ENCODE results near the gene SORBS1.

The SORBS1 gene

GRCh38 chr10:95334805-95335144 lies 226.4 kb downstream of the SORBS1 start:
- DNase-seq, result no peak

- no peak for DNase-seq
These were observed 227.0 kb downstream of the SORBS1 start for GRCh38 chr10:95333997-95334804.

DNA sequence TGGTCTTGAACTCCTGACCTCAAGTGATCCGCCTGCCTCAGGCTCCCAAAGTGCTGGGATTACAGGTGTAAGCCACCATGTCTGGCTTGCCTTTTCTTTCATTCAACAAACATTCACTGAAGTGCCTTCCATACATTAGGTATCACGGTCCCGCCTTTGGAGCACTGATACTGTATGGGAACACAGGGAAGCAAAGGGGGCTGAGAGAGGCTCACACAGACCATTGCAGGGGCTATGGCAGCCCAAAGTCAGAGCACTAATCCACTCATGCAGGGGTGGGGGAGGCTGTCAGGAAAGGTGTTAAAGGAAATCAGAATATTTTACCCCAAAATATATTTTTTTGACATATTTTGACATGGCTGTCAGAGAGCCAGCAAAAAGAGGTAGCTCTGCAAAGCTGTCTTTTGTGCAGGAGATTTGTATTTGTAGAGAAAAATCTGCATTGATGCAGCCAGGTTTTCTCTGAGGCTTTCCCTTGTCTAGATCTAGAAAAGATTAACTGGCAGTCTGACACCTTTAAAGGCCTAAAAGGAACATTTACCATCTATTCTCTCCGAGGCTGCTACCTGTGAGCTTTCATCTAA lies 228.4 kb downstream of the SORBS1 start:
- DNase-seq, result no peak

GRCh38 chr10:95331596-95332130 lies 229.5 kb downstream of the SORBS1 start:
- no peak for DNase-seq

- DNase-seq, result no peak
These were observed 230.2 kb downstream of the SORBS1 start for GRCh38 chr10:95330966-95331453.

GRCh38 chr10:95329296-95329695 lies 231.9 kb downstream of the SORBS1 start:
- DNase-seq, result no peak

GRCh38 chr10:95328013-95328412 lies 233.2 kb downstream of the SORBS1 start:
- DNase-seq, result no peak

DNA sequence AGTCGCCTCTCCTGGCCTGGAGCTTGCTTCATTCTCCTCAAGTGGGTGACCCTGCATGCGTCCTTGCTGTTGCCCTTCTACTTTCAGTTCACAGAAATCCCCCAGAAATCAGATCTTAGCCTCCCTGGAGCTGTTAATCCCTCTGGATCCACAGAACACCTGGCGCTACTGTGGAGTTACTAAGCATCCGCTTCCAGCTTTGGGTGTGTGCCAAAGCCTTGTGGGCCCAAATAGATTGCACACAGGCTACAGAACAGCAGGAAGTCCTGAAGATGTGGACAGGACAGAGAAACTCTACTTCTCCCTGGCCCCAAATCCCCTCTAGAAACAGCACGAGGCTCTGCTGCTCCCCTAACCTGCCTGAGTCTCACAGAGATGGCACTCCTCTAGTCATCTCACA lies 233.8 kb downstream of the SORBS1 start:
- no peak for DNase-seq

DNA sequence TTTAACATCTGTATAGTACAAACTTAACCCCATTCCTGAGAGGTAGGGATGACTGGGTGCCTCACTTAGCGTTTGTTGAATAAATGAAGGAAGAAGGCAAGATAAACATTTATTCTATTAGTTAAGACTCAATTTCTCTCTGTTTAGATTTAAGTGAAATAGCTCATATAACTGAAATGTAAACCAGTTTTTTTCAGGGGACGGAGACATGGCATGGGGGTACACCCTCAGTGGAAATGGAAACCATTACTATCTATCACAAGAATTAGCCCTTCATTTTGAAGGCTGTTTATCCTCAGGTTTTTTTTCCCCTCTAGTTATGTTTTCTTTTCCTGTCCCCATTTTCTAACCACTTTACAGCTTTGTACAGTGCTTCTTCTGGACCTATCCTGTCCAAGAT lies 234.8 kb downstream of the SORBS1 start:
- DNase-seq, result no peak

DNA sequence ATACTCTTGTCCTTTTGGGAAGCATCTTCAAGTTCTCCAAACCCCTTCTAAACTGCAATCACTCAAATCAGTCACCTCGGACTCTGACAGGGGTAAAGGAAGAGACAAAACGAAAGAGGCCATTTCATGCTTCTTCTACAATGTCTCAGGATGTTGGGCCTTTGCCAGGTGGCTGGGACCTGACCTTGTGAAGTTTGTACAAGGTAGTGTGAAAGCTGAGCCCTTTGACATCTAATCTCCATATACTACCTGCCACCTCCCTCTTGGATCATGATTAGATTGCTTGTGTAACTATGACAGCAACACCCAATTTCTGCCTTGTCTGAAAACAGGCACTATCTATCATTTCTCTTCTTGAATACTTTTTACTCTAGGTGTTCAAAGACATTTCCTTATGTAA lies 235.3 kb downstream of the SORBS1 start:
- DNase-seq, result no peak

DNA sequence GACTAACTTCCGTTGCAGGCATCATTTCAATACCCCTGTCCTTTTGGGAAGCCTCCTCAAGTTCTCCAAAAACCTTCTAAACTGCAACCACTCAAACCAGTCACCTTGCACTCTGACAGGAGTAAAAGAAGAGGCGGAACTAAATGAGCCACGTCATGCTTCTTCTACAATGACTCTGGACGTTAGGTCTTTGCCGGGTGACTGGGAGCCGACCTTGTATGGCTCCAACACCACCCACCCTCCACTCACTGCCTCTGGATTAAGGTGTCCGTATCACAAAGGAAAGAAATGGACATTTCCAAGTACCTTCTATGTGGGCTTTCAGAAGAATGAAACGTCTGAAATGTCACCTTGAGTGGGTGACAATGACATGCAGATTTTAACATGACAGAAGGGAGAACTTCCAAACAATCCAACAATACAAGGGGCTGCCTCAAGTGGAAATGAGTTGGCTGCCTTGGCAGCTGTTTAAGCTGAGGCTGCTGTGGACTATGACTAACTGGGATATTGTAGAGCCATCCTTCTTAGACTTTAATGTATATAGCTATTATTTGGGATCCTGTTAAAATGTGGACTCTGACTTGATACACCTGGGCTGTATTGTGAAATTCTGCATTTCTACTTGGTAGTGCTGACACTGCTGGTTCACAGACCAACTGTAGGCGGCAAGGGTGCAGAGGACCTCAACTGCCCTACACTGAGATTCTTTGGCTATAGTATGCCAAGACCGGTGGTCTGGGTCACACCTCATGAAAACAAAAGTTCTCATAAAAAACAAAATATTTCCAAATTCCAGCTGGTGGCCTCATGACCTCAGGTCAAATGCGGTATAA lies 236.5 kb downstream of the SORBS1 start:
- no peak for DNase-seq

- DNase-seq, result no peak
These were observed 239.4 kb downstream of the SORBS1 start for GRCh38 chr10:95321554-95322301.

- no peak for DNase-seq
These were observed 241.9 kb downstream of the SORBS1 start for GRCh38 chr10:95319239-95319638.

GRCh38 chr10:95315509-95315908 lies 245.7 kb downstream of the SORBS1 start:
- DNase-seq, result no peak

GRCh38 chr10:95314192-95314918 lies 246.8 kb downstream of the SORBS1 start:
- no peak for DNase-seq

DNA sequence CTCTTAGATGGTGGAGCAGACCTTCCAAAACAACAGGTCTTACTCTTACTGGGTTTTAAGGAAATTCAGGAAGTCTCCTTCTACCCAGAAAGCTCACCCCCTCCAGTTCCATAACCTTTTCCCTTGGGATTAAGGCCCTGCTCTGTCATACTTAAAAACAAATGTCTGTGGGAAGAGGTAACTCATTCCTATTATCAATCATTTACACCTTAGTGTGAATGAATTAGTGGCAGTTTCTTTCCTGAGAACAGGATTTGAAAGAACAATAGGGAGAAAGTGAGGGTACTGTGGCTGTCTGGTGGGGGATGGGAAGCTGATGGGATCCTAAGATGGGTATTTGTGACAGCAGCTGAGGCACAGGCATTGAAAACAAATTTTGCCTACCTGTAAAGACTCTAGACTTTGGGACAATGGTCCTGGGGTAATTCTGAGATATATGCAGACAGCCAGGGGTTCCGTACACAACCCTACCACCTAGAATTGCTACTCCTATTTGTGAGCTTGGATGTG lies 248.1 kb downstream of the SORBS1 start:
- DNase-seq, result no peak

DNA sequence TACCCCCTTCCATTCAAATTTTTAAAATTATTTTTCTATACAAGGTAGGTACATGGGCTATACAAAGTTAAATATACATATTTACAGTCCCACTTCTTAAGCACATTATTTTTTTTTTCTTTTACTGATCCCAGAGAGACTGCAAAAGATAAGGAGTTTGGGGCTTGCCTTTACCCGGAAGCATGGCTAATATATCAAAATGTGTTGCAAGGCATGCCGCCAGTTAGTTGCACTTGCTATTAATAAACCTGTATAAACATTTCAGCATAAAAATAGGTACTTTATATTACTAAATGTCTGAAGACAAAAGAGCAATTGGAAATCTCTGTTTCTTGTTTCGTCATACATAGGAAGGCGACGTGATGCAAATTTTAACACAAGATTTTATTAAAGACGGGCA lies 248.9 kb downstream of the SORBS1 start:
- no peak for DNase-seq

GRCh38 chr10:95309958-95310357 lies 251.2 kb downstream of the SORBS1 start:
- DNase-seq, result no peak

GRCh38 chr10:95308389-95309302 lies 252.5 kb downstream of the SORBS1 start:
- DNase-seq, result no peak

DNA sequence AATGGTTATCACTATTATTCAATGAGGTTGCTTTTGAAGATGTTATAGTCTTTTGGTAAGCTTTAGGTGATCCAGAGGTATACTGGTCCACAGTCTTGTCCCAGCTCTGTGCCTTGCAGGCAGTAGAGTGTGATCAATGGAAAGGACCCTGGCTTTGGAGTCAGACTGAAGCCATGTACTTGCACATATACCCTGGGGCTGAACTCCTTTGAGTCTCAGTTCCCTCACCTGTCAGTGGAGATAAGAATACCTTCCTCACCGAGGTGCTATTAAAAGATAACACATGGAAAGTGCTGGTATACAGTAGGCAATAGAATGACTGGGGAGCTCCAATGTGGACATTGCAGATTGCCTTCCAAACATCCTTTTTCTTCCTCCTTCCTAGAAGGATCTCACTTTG lies 254.3 kb downstream of the SORBS1 start:
- DNase-seq, result no peak

DNA sequence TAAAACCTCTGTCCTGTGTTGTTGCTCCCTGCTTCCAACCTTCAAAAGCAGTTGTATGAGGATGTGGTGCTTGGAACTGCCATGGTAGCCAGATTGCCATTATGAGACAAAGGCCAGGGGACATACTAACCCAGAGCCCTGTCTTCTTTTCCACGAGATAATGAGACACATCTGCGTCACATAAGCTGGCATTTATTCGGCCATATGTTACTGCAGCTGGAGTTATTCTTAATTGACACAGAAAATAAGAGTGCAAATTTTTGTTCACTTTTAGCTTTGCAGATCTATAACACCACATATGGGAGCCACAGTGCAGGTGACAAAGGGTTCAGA lies 254.9 kb downstream of the SORBS1 start:
- no peak for DNase-seq

All from inflammatory macrophage treated with lipopolysaccharide for 4 hours (primary cell).